HG03060 (cell line): Measurements from ENCODE around the gene CFAP157.
"Not testable (repeated sequence)": the region's sequence is repeated elsewhere in the genome, so short reads cannot be mapped to it uniquely, and the experiment has no call there.

Experiments used
- ATAC-seq: cut with Tn5 transposase; IDR thresholded peaks from one replicate; pipeline ENCODE4 v1.9.1; 2021; ENCODE audit warnings: low read depth, moderate number of reproducible peaks; ENCODE audit not compliant: unreplicated experiment

Gene CFAP157

DNA sequence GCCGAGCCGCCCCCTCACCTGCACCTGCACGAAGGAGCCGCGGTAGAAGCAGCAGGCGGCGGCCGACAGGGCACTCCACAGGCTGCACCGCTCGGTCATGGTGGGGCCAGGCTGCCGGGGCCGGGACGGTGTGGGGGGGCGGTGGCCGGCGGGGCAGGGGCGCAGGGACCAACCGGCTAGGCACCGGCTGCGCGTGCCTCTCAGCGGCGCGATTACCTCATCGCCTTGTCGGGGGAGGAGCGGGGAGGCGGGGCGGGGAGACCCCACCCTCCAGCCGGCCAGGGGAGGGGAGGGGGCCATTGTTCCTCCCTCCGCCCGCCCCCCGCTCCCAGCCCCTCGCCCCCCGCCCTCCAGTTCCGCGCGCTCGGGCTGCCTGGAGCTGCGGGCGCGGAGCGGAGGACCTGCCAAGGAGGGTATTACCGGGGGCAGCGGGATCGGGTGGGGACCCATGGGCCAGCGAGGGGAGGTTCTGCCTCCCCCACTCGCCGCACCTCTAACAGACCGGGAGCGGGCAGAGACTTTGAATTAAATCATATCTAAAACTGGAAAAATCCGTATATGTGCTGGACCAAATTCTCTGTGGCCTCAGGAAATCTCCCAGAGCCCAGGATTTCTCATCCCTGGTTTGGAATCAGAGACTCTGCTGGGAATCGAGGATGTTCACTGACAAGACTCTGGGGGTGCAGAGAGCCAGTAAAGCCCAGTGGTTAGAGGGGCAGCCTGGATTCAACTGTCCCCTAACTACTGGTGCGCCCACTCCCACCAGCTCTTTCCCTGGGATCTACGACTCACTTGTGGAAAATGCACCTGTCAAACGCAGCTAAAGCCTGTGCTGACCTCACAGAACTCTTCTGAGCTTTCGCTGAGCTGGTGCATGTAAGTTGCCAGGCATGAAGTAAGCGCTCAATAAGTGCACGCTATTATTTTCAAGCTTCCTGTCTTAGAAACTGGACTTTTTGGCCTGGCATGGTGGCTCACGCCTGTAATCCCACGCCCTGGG is 48.6 kb downstream of the CFAP157 start:
- ATAC-seq: no peak

DNA sequence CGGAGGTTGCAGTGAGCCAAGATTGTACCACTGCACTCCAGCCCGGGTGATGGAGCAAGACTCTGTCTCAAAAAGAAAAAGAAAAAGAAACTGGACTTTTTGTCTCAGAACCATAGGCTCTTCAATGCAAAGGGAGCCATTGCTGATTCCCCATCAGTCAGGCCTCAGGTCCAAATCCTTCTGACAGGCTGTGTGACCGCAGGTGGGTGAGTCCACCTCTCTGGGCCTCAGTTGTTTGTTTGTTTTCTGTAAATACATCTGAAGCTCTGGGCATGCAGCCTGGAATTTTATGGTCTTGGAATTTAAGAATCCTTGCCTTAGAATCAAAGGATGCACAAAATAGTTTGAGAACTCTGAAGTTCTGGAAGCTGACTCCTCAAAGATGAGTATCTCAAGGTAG is 49.4 kb downstream of the CFAP157 start:
- no peak for ATAC-seq

- not testable (repeated sequence) for ATAC-seq
Observed at GRCh38 chr9:127756776-127757175, 50.0 kb downstream of the CFAP157 start.

DNA sequence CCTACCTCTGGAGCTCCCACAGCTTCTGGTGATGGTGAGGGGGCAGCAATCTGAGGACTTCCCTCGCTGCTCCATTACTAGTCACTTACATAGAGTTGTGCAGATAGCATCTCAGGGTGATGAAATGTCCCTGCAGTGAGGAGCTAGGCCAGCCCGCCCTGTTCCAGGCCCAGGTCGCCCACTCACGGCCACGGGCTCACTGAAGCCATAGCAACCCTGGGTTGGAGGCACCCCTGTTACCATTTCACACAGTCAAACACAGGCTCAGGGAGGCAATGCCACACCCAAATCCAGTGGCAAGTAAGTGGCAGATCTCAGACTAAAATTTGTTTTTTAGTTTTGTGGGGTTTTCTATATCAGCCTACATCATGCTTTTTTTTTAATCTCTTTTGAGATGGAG is 52.1 kb downstream of the CFAP157 start:
- ATAC-seq: no peak

DNA sequence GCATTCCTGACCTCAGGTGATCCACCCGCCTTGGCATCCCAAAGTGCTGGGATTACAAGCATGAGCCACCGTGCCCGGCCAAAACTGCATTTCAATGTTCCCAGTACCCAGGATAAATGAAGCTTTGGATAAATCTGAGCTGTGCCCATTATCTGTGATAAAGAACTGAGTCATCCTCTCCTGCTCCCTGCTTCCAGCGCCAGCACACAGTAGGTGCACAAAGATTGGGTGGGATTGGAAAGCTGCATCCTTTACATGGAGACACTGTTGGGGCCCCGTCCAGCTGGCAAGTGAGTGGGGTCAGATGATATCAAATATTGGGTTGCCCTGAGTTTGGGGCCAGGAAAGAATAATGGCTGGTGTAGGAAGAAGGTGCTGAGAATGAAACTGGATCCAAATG is 54.3 kb downstream of the CFAP157 start:
- ATAC-seq: no peak

- ATAC-seq: no peak
Observed at GRCh38 chr9:127761491-127761956, 54.7 kb downstream of the CFAP157 start.

- no peak for ATAC-seq
Observed at GRCh38 chr9:127762111-127762676, 55.4 kb downstream of the CFAP157 start.

GRCh38 chr9:127763918-127764384 is 57.2 kb downstream of the CFAP157 start:
- ATAC-seq: no peak

- ATAC-seq: no peak
Observed at GRCh38 chr9:127765418-127765817, 58.6 kb downstream of the CFAP157 start.
